Skeletal muscle tissue (tissue), 4 donors: ENCODE measurements around the gene DLG2. TPM values are rescaled to one million over a fixed set of nuclear protein-coding genes. Genes with fewer than 3 reads are reported as not detected.

Source experiments
- H3K27ac ChIP-seq: one replicate; pipeline ENCODE4 v1.7.0; 2013; ENCODE audit warnings: mild to moderate bottlenecking, low read depth, low read length, inconsistent platforms
- H3K27me3 ChIP-seq, 3 donors: one replicate each; pipeline ENCODE4 v1.7.0; 2013; ENCODE audit warnings: low read length in 3 of 3; ENCODE audit not compliant: control insufficient read depth in 3 of 3, insufficient read depth in 3 of 3
- H3K36me3 ChIP-seq, 3 donors: one replicate each; pipeline ENCODE4 v1.7.0; 2013; ENCODE audit warnings: low read length in 3 of 3; ENCODE audit not compliant: control insufficient read depth in 3 of 3, insufficient read depth in 3 of 3
- H3K4me1 ChIP-seq, 3 donors: one replicate each; pipeline ENCODE4 v1.7.0; 2013; ENCODE audit warnings: low read length in 3 of 3, mild to moderate bottlenecking in 3 of 3; ENCODE audit not compliant: control insufficient read depth in 3 of 3, insufficient read depth in 3 of 3
- H3K4me3 ChIP-seq, 3 donors: one replicate each; pipeline ENCODE4 v1.7.0; 2013; ENCODE audit warnings: low read length in 3 of 3
- H3K9ac ChIP-seq, 3 donors: one replicate each; pipeline ENCODE4 v1.7.0; 2013; ENCODE audit warnings: low read length in 3 of 3, mild to moderate bottlenecking in 3 of 3, moderate library complexity in 2 of 3, low read depth in 1 of 3
- H3K9me3 ChIP-seq, 3 donors: one replicate each; pipeline ENCODE4 v1.7.0; 2013; ENCODE audit warnings: low read length in 3 of 3; ENCODE audit not compliant: control insufficient read depth in 3 of 3
- total RNA-seq: library from RNA; depleted of rRNA; stranded (reverse); fragments of >200 nt; gene quantifications from one replicate; pipeline ENCODE4 v1.2.3, GENCODE V29; 2014
- donor health status: Osteomylitis.

Gene DLG2
- total RNA-seq, 1 donor from 2014 or later = 18.3 TPM

- peaks cover 0 to 3% (median 0%) of the 10 kb centered on the region in 3 donors for H3K36me3 ChIP-seq
- H3K27me3 ChIP-seq = no peaks in the 10 kb centered on the region
- H3K4me1 ChIP-seq = peaks cover 4 to 17% (median 7%) of the 10 kb centered on the region in 3 donors
- peaks cover 0 to 3% (median 2%) of the 10 kb centered on the region in 3 donors for H3K9me3 ChIP-seq
- H3K9ac ChIP-seq = no peak overlapping the region
- no peak overlapping the region for H3K27ac ChIP-seq
- H3K4me3 ChIP-seq = no peak overlapping the region
Measured at GRCh38 chr11:85536438-85536837, 90.7 kb downstream of the DLG2 start.

- H3K9me3 ChIP-seq = peaks cover 0 to 3% (median 2%) of the 10 kb centered on the region in 3 donors
- no peak overlapping the region for H3K27ac ChIP-seq
- H3K36me3 ChIP-seq = peaks cover 0 to 3% (median 0%) of the 10 kb centered on the region in 3 donors
- peaks cover 6 to 8% (median 7%) of the 10 kb centered on the region in 3 donors for H3K4me1 ChIP-seq
- H3K4me3 ChIP-seq = no peak overlapping the region
- no peak overlapping the region for H3K9ac ChIP-seq
- H3K27me3 ChIP-seq = no peaks in the 10 kb centered on the region
Measured at GRCh38 chr11:85534806-85535205, 92.3 kb downstream of the DLG2 start.

DNA sequence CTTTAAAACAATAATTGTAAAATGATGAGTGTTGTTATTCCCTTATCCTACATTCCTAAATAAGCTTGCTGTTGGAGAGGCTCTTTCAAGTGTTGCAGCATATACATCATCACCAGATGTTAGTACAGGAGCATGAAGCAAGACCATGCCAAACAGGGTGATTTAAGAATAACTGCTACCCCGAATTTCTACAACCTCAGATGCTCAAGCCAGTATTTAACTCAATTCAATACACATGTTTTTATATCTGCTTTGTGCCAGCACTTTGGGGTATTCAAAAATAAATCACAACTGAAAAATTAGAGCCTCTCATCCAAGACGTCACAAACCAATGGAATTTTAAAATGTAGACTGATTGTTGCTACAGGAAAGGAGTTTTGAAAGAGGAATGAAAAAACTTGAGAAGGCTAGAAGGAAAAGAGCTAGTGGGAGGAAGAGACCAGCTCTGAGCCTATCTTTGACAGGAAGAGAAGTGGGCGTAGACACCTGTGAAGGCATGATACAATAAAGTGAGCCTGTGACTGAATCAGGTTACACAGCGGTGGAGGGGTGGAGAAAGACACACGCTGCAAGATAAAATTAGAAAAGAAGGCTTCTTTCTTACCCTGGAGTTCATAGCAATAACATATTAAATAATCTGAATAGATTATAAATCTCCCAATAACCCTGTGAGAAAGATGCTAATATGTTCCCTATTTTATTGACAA is 95.8 kb downstream of the DLG2 start:
- Histone ChIP-seq H3K9ac (no peak overlapping the region), H3K36me3 (peaks cover 0 to 3% (median 0%) of the 10 kb centered on the region in 3 donors), H3K4me3 (no peak overlapping the region), H3K27me3 (no peaks in the 10 kb centered on the region), H3K27ac (no peak overlapping the region), H3K4me1 (peaks cover 0 to 6% (median 0%) of the 10 kb centered on the region in 3 donors), H3K9me3 (peaks cover 0 to 3% (median 2%) of the 10 kb centered on the region in 3 donors)

GRCh38 chr11:85530634-85531033 is 96.5 kb downstream of the DLG2 start:
- H3K27ac ChIP-seq = no peak overlapping the region
- H3K4me3 ChIP-seq = no peak overlapping the region
- peaks cover 0 to 3% (median 0%) of the 10 kb centered on the region in 3 donors for H3K36me3 ChIP-seq
- H3K9ac ChIP-seq = no peak overlapping the region
- peaks cover 0 to 2% (median 2%) of the 10 kb centered on the region in 3 donors for H3K9me3 ChIP-seq
- peaks cover 0 to 6% (median 0%) of the 10 kb centered on the region in 3 donors for H3K4me1 ChIP-seq
- no peaks in the 10 kb centered on the region for H3K27me3 ChIP-seq

GRCh38 chr11:85526564-85526963 is 100.6 kb downstream of the DLG2 start:
- H3K4me1 ChIP-seq = peaks cover 0 to 5% (median 0%) of the 10 kb centered on the region in 3 donors
- no peak overlapping the region for H3K4me3 ChIP-seq
- peaks cover 0 to 3% (median 0%) of the 10 kb centered on the region in 3 donors for H3K36me3 ChIP-seq
- no peak overlapping the region for H3K27ac ChIP-seq
- H3K9ac ChIP-seq = no peak overlapping the region
- no peaks in the 10 kb centered on the region for H3K27me3 ChIP-seq
- H3K9me3 ChIP-seq = peaks cover 0 to 4% (median 0%) of the 10 kb centered on the region in 3 donors

DNA sequence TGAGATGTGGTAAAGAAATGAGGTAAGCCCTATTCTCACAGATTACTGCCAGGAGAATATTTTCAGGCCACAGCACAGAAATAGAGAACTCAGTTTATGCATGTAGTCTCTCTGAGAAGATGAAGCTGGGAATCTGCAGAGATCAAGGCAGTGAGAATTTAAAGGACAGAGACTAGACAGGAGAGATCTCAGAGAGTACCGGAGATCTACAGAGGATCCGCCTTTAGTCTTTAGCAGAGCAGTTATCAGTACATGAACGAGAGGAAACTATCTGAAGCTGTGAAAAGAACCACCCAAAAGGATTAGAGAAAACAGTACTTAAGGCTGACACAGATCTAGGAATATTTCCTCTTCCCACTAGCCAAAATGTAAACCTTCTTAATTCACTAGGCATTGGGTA is 101.5 kb downstream of the DLG2 start:
- peaks cover 0 to 4% (median 0%) of the 10 kb centered on the region in 3 donors for H3K9me3 ChIP-seq
- H3K4me1 ChIP-seq = no peaks in the 10 kb centered on the region
- H3K4me3 ChIP-seq = no peak overlapping the region
- H3K27me3 ChIP-seq = no peaks in the 10 kb centered on the region
- peaks cover 0 to 3% (median 0%) of the 10 kb centered on the region in 3 donors for H3K36me3 ChIP-seq
- no peak overlapping the region for H3K9ac ChIP-seq
- H3K27ac ChIP-seq = no peak overlapping the region

- no peak overlapping the region for H3K4me3 ChIP-seq
- H3K27me3 ChIP-seq = no peaks in the 10 kb centered on the region
- no peak overlapping the region for H3K9ac ChIP-seq
Measured at GRCh38 chr11:85517272-85517671, 109.9 kb downstream of the DLG2 start.

GRCh38 chr11:85495918-85496317 is 131.2 kb downstream of the DLG2 start:
- peaks cover 0 to 2% (median 0%) of the 10 kb centered on the region in 3 donors for H3K9me3 ChIP-seq
- H3K27ac ChIP-seq = no peak overlapping the region
- no peaks in the 10 kb centered on the region for H3K27me3 ChIP-seq
- no peaks in the 10 kb centered on the region for H3K36me3 ChIP-seq
- no peak overlapping the region for H3K4me3 ChIP-seq
- H3K4me1 ChIP-seq = no peaks in the 10 kb centered on the region
- no peak overlapping the region for H3K9ac ChIP-seq

More at GRCh38 chr11:85517272-85517671, 109.9 kb downstream of the DLG2 start:
- peaks cover 0 to 4% (median 0%) of the 10 kb centered on the region in 3 donors for H3K9me3 ChIP-seq
- no peaks in the 10 kb centered on the region for H3K4me1 ChIP-seq
- no peak overlapping the region for H3K27ac ChIP-seq
- H3K36me3 ChIP-seq = no peaks in the 10 kb centered on the region

DNA sequence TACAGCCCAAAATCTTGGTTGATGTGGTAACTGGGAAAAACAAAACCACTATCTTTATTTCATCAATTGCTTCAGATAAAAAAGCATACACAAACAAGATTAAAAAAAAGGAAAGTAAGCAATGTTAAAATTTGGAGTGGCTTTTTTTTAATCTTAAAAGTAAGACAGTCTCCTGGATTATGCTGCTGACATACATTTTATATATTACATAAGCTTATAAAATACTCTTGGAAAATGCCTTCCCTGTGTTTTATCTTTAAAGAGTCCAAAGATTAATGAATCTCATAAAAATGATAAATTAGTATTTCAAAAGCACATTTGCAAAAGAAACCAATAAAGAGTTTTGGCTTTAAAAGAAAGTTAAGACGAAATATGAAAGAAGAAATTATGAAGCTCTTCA is 132.7 kb downstream of the DLG2 start:
- Histone ChIP-seq H3K4me3 (no peak overlapping the region), H3K9ac (no peak overlapping the region), H3K27me3 (no peaks in the 10 kb centered on the region), H3K36me3 (no peaks in the 10 kb centered on the region), H3K27ac (no peak overlapping the region), H3K9me3 (peaks cover 0 to 2% (median 0%) of the 10 kb centered on the region in 3 donors), H3K4me1 (no peaks in the 10 kb centered on the region)

- Histone ChIP-seq H3K4me3 (no peak overlapping the region), H3K9me3 (peaks cover 0 to 2% (median 0%) of the 10 kb centered on the region in 3 donors), H3K9ac (no peak overlapping the region), H3K36me3 (no peaks in the 10 kb centered on the region), H3K4me1 (no peaks in the 10 kb centered on the region), H3K27me3 (no peaks in the 10 kb centered on the region), H3K27ac (no peak overlapping the region)
Measured at GRCh38 chr11:85485902-85486301, 141.2 kb downstream of the DLG2 start.
